BE2C (cell line): Measurements from ENCODE around the gene KLRD1.
A peak's percentile ranks its signal among the peaks of the same experiment; 100 is the strongest.
"Not testable (repeated sequence)": the region's sequence is repeated elsewhere in the genome, so short reads cannot be mapped to it uniquely, and the experiment has no call there.

ENCODE experiments used
- DNase-seq: peaks from one replicate; pipeline ENCODE4 v3.0.0-alpha.2; 2020
- H3K27me3 ChIP-seq: fragments of 250-450 bp; sonication (Bioruptor Pico); 2 replicates; pipeline ENCODE4 v1.5.1; 2020; ENCODE audit warnings: mild to moderate bottlenecking
- H3K36me3 ChIP-seq: fragments of 250-450 bp; sonication (Bioruptor Pico); 2 replicates; pipeline ENCODE4 v1.5.1; 2020; ENCODE audit warnings: mild to moderate bottlenecking
- H3K4me1 ChIP-seq: fragments of 250-450 bp; sonication (Bioruptor Pico); 2 replicates; pipeline ENCODE4 v1.5.1; 2020
- H3K4me3 ChIP-seq: 2 replicates; pipeline ENCODE4 v1.5.1; 2011; ENCODE audit warnings: low read depth, low read length
- H3K9me3 ChIP-seq: fragments of 250-450 bp; sonication (Bioruptor Pico); 2 replicates; pipeline ENCODE4 v1.5.1; 2020
- CTCF ChIP-seq: IDR thresholded peaks from 2 replicates; pipeline ENCODE4 v1.5.1; 2012; ENCODE audit warnings: mild to moderate bottlenecking, low read depth, low read length

Gene KLRD1

GRCh38 chr12:10320643-10321042 is 13.0 kb downstream of the KLRD1 start:
- Histone ChIP-seq H3K4me1 (no peaks in the 10 kb centered on the region), H3K9me3 (no peaks in the 10 kb centered on the region), H3K27me3 (peaks cover 12% of the 10 kb centered on the region; the same call in 1 of the 2 replicates), H3K4me3 (no peak overlapping the region), H3K36me3 (no peaks in the 10 kb centered on the region)
- no peak for DNase-seq
- TF ChIP-seq CTCF = no peak

- DNase-seq, H3K9me3 ChIP-seq, H3K4me3 ChIP-seq, H3K36me3 ChIP-seq, H3K4me1 ChIP-seq, H3K27me3 ChIP-seq: not testable (repeated sequence)
Observed at GRCh38 chr12:10328691-10329090, 21.0 kb downstream of the KLRD1 start.

GRCh38 chr12:10331642-10332239 is 24.1 kb downstream of the KLRD1 start:
- H3K4me1 ChIP-seq = no peaks in the 10 kb centered on the region
- peak; percentile 82 for TF ChIP-seq CTCF
- no peaks in the 10 kb centered on the region for H3K36me3 ChIP-seq
- no peak overlapping the region for H3K4me3 ChIP-seq
- H3K27me3 ChIP-seq = no peaks in the 10 kb centered on the region
- DNase-seq = no peak
- no peaks in the 10 kb centered on the region for H3K9me3 ChIP-seq

- not testable (repeated sequence) for H3K27me3 ChIP-seq, H3K36me3 ChIP-seq, H3K4me3 ChIP-seq, DNase-seq, H3K9me3 ChIP-seq, H3K4me1 ChIP-seq
Observed at GRCh38 chr12:10336196-10336595, 28.5 kb downstream of the KLRD1 start.

- H3K27me3 ChIP-seq, H3K4me1 ChIP-seq, H3K4me3 ChIP-seq, H3K9me3 ChIP-seq, H3K36me3 ChIP-seq, DNase-seq: not testable (repeated sequence)
Observed at GRCh38 chr12:10338470-10338869, 30.8 kb downstream of the KLRD1 start.

- no peaks in the 10 kb centered on the region for H3K36me3 ChIP-seq
- H3K27me3 ChIP-seq = peaks cover 9% of the 10 kb centered on the region
- H3K4me3 ChIP-seq = no peak overlapping the region
- no peak for TF ChIP-seq CTCF
- no peaks in the 10 kb centered on the region for H3K9me3 ChIP-seq
- no peak for DNase-seq
- H3K4me1 ChIP-seq = no peaks in the 10 kb centered on the region
Observed at GRCh38 chr12:10339053-10339840, 31.6 kb downstream of the KLRD1 start.

- not testable (repeated sequence) for H3K4me1 ChIP-seq, H3K36me3 ChIP-seq, DNase-seq, H3K27me3 ChIP-seq, H3K9me3 ChIP-seq, H3K4me3 ChIP-seq
Observed at GRCh38 chr12:10340946-10341345, 33.3 kb downstream of the KLRD1 start.

- H3K4me3 ChIP-seq = no peak overlapping the region
- H3K9me3 ChIP-seq = no peaks in the 10 kb centered on the region
- H3K27me3 ChIP-seq = peaks cover 9% of the 10 kb centered on the region
- H3K36me3 ChIP-seq = no peaks in the 10 kb centered on the region
- no peak for DNase-seq
- no peaks in the 10 kb centered on the region for H3K4me1 ChIP-seq
- TF ChIP-seq CTCF = no peak
Observed at GRCh38 chr12:10341892-10342509, 34.3 kb downstream of the KLRD1 start.

GRCh38 chr12:10351457-10351856 is 43.8 kb downstream of the KLRD1 start:
- not testable (repeated sequence) for H3K36me3 ChIP-seq, DNase-seq, H3K27me3 ChIP-seq, H3K9me3 ChIP-seq, H3K4me1 ChIP-seq, H3K4me3 ChIP-seq
